Erythroblast (primary cell): ENCODE measurements around the gene RYR2.

Experiments
- GATA1 ChIP-seq: IDR thresholded peaks from 2 replicates; pipeline ENCODE4 v1.6.1; 2011; ENCODE audit warnings: low read depth, mild to moderate bottlenecking, control low read depth, low read length, moderate library complexity
- POLR2A ChIP-seq: IDR thresholded peaks from 2 replicates; pipeline ENCODE4 v1.6.1; 2011; ENCODE audit warnings: mild to moderate bottlenecking, low read length

GRCh38 chr1:237255071-237255470, 213.1 kb downstream of the RYR2 start:
- TF ChIP-seq POLR2A = no peak
- TF ChIP-seq GATA1 = no peak
